HuH-7.5 (cell line): ENCODE data around the gene CRTAP.
A peak's percentile ranks its signal among the peaks of the same experiment; 100 is the strongest.
"Not testable (repeated sequence)": the region's sequence is repeated elsewhere in the genome, so short reads cannot be mapped to it uniquely, and the experiment has no call there.

Experiments
- DNase-seq: peaks from one replicate; pipeline ENCODE4 v3.0.0; 2011; ENCODE audit warnings: low spot score

Gene CRTAP

GRCh38 chr3:33100229-33100628 is 13.6 kb upstream of the CRTAP start:
- DNase-seq, result no peak

- no peak for DNase-seq
Measured at GRCh38 chr3:33103034-33103433, 10.8 kb upstream of the CRTAP start.

- DNase-seq, result no peak
Measured at GRCh38 chr3:33103480-33103879, 10.3 kb upstream of the CRTAP start.

- DNase-seq, result no peak
Measured at GRCh38 chr3:33104803-33105202, 9.0 kb upstream of the CRTAP start.

- DNase-seq, result no peak
Measured at GRCh38 chr3:33105341-33105948, 8.4 kb upstream of the CRTAP start.

- DNase-seq, result not testable (repeated sequence)
Measured at GRCh38 chr3:33106854-33107253, 7.0 kb upstream of the CRTAP start.

GRCh38 chr3:33111581-33111980 is 2.2 kb upstream of the CRTAP start:
- no peak for DNase-seq

- no peak for DNase-seq
Measured at GRCh38 chr3:33114622-33115023, 809 bp downstream of the CRTAP start.

- DNase-seq, result no peak
Measured at GRCh38 chr3:33115024-33115768, 1.4 kb downstream of the CRTAP start.

GRCh38 chr3:33117461-33117860 is 3.6 kb downstream of the CRTAP start:
- DNase-seq, result no peak

- no peak for DNase-seq
Measured at GRCh38 chr3:33119891-33120290, 6.1 kb downstream of the CRTAP start.

- no peak for DNase-seq
Measured at GRCh38 chr3:33122991-33123390, 9.2 kb downstream of the CRTAP start.

GRCh38 chr3:33124638-33125037 is 10.8 kb downstream of the CRTAP start:
- no peak for DNase-seq

GRCh38 chr3:33125840-33126239 is 12.0 kb downstream of the CRTAP start:
- no peak for DNase-seq

- no peak for DNase-seq
Measured at GRCh38 chr3:33128706-33129105, 14.9 kb downstream of the CRTAP start.

- DNase-seq, result no peak
Measured at GRCh38 chr3:33130144-33130543, 16.3 kb downstream of the CRTAP start.

GRCh38 chr3:33131331-33132018 is 17.7 kb downstream of the CRTAP start:
- DNase-seq, result peak; percentile 56

GRCh38 chr3:33132019-33132360 is 18.2 kb downstream of the CRTAP start:
- no peak for DNase-seq

GRCh38 chr3:33134026-33134625 is 20.3 kb downstream of the CRTAP start:
- DNase-seq, result no peak

- no peak for DNase-seq
Measured at GRCh38 chr3:33137691-33138090, 23.9 kb downstream of the CRTAP start.

- DNase-seq, result not testable (repeated sequence)
Measured at GRCh38 chr3:33139006-33139623, 25.3 kb downstream of the CRTAP start.

- DNase-seq, result no peak
Measured at GRCh38 chr3:33139996-33140395, 26.2 kb downstream of the CRTAP start.

GRCh38 chr3:33141006-33141405 is 27.2 kb downstream of the CRTAP start:
- DNase-seq, result no peak
